HL-60/S4 treated with retinoic acid at 250 ng/mL for 4 days and 3 days (cell line): ENCODE measurements around the gene SPINK1.

Experiments
- in situ Hi-C: fragments of 300-500 bp; cut with MboI; formaldehyde crosslinking; loops from 2 replicates; pipeline ENCODE4 v1.7.0; 2022; ENCODE audit warnings: low sequenced_read_pairs

The SPINK1 gene

DNA sequence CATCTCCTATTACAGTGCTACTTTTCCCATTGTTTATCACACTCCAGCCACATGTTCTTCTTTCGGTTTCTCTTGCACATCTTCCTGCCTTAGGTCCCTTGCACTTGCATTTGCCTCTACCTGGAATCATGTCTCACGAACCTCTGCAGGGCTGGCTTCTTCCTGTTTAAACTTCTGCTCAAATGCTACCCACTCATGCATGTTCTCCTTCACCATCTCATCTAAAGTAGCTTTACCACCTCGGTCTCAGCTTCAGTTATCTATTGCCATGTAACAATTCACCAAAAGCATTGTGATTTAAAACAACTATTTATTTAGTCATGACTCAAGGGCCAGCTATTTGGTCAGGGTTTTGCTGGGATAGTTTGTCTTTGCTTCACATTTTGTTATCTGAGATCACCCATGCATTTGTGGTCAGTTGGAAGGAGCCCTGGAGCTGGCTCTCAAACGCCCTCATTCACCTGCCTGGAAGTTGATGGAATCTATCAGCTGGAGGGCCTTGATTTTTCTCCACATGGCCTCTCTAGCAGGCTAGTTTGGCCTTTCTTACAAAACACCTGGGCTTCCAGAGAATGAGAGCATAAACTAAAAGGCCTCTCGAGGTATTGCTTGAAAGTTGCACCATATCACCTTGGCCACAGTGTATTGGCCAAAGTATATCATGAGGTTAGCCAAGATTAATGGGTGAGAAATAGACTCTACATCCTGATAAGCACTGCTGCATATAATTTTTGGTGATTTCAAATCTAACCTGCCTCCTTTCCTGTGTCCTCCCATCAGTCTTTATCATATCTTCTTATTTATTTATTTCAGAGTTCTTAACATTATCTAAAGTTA is 21.4 kb downstream of the SPINK1 start:
- in situ Hi-C loops: loop anchor here (25.0 kb wide), 1 partner anchor 173 kb away; no protein-coding TSS in a partner anchor

DNA sequence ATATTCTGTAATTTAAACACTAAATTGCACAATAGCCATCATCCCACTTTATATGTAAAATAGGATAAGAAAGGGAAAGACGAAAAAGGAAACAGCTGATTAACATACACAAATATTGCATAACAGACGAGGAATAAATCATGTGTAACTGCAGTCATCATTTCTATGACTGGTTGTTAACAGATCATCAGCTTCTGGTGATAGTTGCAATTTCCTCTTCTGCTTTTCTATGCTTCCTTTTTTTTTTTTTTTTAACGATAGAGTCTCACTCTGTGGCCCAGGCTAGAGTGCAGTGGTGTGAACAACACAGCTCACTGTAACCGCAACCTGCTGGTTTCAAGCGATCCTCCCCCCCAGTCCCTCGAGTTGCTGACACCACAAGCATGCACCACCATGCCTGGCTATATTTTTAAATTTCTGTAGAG is 26.4 kb downstream of the SPINK1 start:
- in situ Hi-C loops: loop anchor here (25.0 kb wide), 1 partner anchor 168 kb away; no protein-coding TSS in a partner anchor

DNA sequence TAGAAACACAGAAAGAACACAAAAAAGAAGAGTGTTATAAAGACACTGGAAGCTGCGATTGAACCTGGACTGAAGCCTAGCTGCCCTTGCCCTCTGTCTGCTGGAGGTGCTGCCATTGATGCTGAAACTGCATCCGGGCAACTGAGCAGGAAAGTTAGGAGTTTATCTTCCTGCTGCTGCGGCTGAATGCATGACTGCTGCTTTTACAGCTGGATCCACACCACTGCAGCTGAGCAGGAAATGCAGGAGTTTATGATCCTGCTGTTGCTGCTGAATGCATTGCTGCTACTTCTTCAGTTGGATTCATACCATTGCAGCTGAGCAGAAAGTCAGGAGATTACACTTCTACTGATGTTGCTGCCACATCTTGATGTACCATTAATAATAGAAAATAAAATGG is 27.1 kb downstream of the SPINK1 start:
- in situ Hi-C loops: loop anchor here (25.0 kb wide), 1 partner anchor 167 kb away; no protein-coding TSS in a partner anchor

DNA sequence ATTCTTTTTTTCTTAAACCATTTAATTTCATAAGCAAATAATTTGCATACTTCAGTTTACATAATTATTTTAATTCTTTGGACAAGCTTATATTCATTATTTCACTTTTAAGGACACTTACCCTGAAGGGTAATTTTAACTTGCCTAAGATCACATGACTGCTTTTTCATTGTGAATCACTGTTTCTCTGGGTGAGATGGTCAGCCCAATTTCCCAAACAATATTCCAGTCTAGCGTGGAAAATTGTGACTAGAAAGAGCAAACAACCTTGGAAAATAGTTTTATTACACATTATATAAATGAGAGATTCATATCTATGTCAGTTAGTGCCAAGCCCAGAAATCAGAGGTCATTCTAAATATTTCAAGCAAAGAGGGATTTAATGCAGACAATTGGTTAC is 27.5 kb downstream of the SPINK1 start:
- in situ Hi-C loops: loop anchor here (25.0 kb wide), 1 partner anchor 167 kb away; no protein-coding TSS in a partner anchor

DNA sequence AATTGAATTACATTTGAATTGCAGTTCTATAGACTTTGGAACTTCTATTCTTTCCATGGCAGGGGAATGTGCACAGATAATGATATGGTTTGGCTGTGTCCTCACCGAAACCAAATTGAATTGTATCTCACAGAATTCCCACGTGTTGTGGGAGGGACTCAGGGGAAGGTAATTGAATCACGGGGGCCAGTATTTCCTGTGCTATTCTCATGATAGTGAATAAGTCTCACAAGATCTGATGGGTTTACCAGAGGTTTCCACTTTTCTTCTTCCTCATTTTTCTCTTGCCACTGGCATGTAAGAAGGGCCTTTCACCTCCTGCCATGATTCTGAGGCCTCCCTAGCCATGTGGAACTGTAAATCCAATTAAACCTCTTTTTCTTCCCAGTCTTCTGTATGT is 28.3 kb downstream of the SPINK1 start:
- in situ Hi-C loops: loop anchor here (25.0 kb wide), 1 partner anchor 166 kb away; no protein-coding TSS in a partner anchor

DNA sequence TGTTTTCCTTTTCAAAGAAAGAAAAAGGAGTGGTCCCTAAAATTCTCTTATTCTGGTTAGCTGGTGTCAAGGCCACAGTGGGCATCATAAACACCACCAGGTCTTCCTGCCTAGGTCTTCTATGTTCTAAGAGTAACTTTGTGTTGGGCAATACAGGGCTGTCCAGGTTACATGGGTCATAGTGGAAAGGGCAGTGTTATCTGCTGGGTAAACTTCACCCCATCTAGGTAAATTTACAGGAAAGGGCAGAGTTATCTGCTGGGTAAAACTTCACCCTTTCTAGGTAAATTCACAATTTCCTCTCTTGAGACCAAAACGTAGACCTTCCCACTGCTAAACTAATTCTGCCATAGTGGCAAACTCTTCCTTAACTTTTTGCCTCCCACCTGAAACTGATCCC is 30.0 kb downstream of the SPINK1 start:
- in situ Hi-C loops: loop anchor here (25.0 kb wide), 1 partner anchor 164 kb away; no protein-coding TSS in a partner anchor

DNA sequence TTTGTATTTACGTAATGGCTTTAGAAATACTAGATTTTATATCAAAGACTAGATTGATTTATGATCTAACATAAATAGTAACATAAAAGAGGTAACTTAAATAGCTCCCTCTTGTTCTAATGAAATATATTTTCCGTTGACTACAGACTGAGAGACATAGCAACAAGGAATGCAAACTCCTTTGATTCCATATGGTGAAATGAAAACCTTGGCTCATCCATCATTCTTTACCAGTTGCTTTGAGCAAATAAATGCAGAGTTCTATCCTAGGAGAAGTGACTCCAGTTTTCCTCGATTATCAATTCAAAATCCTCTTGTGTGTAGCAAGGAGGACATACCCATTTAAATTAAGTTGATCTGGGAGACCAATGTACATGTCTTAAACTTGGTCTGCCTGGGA is 31.0 kb downstream of the SPINK1 start:
- in situ Hi-C loops: loop anchor here (25.0 kb wide), 1 partner anchor 163 kb away; no protein-coding TSS in a partner anchor

DNA sequence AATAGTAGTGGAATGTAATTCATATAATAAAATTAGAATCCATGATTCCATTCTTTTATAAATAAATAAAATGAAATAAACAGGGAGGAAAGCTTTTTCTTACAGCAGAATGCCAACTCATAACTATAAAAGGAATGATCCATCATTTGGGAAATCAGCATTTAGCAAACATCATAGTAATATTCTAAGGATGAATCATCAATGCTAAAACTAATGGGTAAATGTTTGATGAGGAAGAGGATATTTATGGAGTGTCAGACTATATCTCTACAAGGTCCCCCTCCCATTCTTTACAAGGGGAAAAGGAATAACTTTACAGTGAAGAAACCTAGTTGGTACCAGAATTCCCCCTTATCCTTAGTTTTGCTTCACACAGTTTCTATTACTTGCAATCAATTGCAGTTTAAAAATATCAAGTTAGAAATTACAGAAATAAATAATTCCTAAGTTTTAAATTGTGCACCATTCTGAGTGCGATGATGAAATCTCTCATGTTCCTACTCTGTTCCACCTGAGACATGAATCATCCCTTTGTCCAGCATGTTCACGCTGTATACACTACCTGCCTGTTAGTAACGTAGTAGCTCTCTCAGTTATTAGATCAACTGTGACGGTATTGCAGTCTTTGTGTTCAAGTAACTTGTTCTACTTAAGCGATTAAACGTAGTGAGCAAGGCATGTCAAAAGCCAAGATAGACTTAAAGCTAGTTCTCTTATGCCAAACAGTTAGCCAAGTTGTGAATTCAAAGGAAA is 34.7 kb downstream of the SPINK1 start:
- in situ Hi-C loops: no loop called here

DNA sequence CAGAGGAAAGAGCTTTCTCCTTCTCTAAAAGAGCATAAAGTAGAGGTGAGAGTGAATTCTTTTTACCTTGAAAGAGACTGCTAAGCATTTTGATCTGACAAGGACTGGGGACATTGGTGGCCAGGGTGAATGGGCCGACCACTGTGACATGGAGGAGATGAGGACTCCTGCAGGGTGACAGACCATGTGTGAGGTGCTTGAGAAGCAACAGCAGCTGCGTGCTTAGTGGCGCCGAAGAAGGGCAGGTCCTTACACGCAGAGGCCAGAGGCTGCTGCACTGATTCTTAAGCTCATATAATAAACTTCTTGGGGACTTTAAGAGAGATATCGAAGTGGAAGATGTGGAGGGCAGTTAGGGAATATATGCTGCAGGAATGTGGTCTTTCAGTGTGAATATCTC is 40.3 kb downstream of the SPINK1 start:
- in situ Hi-C loops: no loop called here

DNA sequence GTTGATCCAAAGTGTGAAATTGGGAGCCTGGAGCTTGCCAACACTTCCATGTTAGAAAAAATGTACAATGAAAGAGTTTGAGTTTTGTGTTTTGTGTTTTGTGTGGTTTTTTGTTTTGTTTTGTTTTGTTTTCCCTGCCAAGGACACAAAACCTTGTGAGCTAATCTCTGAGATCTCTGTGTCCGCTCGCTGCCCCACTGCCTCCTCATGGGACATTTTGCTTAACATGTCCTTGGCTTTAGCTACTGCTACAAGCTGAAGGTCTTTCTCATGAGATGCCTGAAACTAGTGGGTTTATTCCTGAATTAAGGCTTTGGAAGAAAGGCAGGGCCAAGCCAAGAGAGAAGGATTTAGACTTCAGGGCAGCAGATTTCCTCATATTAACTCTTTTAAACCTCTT is 41.7 kb downstream of the SPINK1 start:
- in situ Hi-C loops: no loop called here

DNA sequence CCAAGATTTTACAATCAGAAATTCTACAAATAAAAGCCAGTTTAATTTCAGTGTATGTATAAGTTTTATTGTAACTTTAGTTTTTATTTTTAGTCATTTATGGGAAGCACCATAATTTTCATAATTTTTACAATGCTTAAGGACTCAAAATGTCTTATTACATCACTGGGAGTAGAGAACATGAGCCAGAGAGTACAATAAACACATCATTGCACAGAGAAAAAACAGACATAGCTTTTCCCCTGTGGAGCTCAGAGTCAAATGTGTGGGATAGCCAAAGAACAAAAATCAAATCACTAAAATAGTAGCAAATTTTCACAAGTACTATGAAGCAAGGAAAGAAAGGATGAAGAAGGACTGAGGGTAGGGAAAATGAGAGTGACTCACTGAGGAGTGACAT is 43.4 kb downstream of the SPINK1 start:
- in situ Hi-C loops: no loop called here

DNA sequence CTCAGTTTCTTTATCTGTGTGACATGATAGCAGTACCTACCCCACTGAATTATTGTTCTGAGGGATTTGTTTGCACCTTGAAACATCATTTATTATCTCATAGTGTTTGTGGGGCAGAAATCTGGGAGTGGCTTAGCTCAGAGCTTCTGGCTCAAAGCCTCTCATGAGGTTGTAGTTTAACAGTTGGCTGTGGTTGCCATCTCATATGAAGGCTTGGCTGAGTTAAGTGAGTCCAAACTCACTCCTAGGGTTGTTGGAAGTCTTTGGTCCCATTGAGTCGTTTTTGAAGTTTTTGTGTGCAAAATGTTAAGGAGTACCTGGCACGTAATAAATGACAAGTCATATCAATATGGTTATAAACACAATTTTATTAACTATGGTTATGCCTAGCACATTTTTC is 45.3 kb downstream of the SPINK1 start:
- in situ Hi-C loops: no loop called here

DNA sequence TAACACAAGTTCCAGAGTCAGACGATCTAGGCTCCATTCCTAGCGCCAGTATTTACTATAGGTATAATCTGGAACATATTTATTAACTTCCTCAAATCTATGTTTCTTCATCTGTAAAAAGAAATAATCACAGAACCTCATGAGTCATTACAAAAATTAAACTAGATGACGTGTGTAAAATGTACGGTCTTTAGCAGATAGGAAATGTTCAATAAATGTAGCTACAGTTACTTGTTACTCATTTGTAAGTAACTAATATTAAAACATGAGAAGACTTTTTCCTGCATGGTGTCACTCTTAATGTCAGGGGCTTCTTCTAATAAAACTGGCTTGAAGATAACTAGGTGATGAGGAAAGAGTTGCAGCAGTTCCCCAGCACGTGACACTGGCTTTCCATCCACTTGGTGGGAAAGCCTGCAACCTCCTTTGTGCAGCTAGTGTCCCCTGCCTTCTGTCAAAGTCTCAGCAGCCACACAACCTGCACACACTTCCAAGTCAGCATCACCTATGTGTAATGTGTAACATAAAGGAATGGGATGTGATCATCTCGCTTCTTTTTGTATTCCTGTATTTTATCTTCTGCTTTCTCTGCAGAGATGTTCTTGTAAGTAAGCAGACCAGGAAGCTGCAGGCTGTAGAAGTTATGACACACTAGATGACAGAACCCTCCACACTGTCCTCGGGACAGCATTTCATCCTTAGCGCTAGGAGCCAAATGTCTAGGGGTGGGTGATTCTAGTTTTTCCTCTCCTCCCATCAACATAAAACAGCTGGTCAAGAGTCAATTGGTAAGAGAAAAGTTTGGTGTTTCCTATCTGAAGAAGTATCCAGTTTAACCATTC is 47.1 kb downstream of the SPINK1 start:
- in situ Hi-C loops: no loop called here

DNA sequence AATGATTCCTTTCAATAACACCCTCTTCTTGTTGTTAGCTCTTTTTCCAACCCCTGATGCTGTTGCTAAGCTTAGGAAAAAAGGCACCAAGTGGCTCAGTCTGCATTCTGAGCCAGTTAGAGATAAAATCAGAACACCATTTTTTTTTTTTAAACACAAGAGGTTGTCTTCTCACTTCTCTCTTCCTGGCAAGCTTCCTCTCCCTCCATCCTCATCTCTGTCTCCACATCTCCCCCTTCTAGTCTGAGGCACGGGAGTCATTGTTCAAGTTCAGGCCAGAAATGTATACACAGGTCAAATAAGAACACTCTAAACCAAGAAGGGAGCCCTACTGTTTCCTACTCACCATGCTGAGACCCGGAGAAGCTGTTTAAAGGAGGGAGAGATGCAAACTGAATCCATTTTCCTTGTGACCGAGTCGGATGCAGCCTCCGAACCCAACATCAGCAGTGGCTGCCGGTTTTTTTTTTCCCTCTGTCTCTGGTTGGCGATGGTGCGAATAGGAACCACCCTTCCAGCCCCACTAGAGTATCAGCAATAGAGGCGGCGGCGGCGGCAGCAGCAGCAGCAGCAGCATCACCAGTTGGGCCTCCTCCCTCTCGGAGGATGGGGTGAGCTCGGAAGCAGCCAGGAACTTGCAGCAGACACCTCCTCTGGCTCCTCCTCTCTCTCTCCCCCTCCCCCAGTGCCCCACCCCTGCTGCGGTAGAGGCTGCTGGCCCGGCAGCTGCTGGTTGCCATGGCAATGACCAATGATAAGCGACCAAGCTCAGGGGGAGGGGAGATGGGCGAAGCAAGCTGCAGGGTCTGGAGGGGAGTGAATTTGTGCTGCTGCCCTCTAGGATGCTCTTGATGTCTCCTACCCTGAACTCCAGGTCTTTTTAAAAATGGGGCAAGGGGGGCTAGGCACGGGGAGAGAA is 49.1 kb downstream of the SPINK1 start, which contains the start of gene JAKMIP2:
TSS of gene JAKMIP2 (minus strand) at position 619 of the 919 bp plus-strand sequence. CDS start 110,922 bp downstream, outside the sequence.
- in situ Hi-C loops: no loop called here

DNA sequence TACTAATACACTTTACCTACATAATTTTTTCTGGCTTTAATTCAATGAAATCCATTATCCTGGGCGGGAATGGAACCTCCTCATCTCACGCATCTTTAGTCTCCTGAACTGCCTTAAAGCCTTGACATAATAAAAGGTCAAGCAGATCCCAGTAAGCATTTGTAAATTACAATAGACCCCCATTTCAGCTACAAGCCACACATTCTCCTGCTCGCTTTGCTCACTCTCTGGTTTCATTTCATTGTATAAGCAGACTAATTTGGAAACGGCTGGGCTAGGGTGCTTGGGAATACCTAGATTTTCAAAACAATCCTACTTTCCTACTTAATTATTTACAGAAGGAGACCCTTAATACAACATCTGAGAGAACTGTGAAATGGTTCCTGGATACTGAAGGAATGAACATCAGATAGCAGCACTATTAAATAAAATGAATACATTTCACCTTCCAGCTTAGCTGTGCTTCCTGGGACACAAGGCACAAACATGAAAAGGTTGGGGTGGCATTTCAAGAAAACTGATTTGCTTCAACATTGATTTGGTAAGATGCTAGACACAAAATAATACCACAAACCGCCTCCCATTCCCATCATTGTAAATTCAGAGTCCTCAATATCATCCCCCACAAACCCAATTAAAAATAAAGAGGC is 50.4 kb downstream of the SPINK1 start:
- in situ Hi-C loops: no loop called here

DNA sequence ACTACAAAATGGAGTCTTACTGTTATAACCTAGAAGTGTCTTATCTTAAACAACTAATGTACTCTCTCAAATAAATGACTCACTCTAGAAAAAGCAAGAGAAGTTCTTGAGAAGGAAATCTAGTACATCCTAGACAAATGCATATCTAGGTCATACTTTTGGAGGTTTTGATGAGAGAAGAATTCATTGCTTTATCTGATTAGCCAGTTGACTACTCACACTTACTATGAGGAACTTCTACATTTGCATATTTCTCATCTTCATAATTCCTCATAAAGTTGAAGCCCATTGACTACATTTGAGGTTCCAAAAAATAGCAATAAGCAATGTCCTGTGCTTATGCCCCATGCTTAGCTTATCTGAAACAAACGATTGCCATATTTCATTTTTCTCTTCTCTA is 51.8 kb downstream of the SPINK1 start:
- in situ Hi-C loops: no loop called here

DNA sequence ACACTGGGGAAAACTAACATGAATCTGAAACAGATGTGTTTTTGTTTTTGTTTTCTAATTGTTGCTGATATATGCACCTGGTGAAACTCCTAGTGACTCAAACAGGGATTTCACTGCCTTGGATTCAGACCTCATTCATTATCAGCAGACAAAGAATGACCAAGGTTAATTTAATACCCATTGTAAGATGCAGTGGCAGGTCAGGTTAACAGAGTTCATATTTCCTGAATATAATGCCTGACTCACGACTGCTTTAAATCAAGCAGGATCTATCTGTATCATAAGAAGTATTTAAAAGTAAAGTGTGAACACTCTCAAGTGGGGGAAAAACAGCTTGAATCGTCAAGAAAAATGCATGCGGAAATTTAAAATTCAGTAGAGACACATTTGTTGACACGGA is 54.5 kb downstream of the SPINK1 start:
- in situ Hi-C loops: no loop called here
